ENCODE measurements around the gene AQP1.

AQP1 gene

GRCh38 chr7:30880125-30880720 is 31.4 kb upstream of the AQP1 start:
- H3K4me2 ChIP-seq (ENCODE audit: low read length) = no peak overlapping the region
- H3K9me3 ChIP-seq (ENCODE audit: control insufficient read depth, low read length) = no peaks in the 10 kb centered on the region
- no peaks in the 10 kb centered on the region for H3K36me3 ChIP-seq (ENCODE audit: control insufficient read depth, insufficient read depth, low read length)
- no peaks in the 10 kb centered on the region for H3K4me1 ChIP-seq
- H3K79me2 ChIP-seq = no peaks in the 10 kb centered on the region
- H3K9ac ChIP-seq = no peak overlapping the region
- no peak overlapping the region for H2AFZ ChIP-seq
- no peak overlapping the region for H3K27ac ChIP-seq
- no peak overlapping the region for H3K4me3 ChIP-seq (ENCODE audit: low read depth, low read length)
- H3K27me3 ChIP-seq (ENCODE audit: control insufficient read depth, insufficient read depth, low read length) = no peaks in the 10 kb centered on the region
- TF ChIP-seq, protein P1, sequence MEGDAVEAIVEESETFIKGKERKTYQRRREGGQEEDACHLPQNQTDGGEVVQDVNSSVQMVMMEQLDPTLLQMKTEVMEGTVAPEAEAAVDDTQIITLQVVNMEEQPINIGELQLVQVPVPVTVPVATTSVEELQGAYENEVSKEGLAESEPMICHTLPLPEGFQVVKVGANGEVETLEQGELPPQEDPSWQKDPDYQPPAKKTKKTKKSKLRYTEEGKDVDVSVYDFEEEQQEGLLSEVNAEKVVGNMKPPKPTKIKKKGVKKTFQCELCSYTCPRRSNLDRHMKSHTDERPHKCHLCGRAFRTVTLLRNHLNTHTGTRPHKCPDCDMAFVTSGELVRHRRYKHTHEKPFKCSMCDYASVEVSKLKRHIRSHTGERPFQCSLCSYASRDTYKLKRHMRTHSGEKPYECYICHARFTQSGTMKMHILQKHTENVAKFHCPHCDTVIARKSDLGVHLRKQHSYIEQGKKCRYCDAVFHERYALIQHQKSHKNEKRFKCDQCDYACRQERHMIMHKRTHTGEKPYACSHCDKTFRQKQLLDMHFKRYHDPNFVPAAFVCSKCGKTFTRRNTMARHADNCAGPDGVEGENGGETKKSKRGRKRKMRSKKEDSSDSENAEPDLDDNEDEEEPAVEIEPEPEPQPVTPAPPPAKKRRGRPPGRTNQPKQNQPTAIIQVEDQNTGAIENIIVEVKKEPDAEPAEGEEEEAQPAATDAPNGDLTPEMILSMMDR (IDR thresholded peaks at IDR 0.05) = no peak

DNA sequence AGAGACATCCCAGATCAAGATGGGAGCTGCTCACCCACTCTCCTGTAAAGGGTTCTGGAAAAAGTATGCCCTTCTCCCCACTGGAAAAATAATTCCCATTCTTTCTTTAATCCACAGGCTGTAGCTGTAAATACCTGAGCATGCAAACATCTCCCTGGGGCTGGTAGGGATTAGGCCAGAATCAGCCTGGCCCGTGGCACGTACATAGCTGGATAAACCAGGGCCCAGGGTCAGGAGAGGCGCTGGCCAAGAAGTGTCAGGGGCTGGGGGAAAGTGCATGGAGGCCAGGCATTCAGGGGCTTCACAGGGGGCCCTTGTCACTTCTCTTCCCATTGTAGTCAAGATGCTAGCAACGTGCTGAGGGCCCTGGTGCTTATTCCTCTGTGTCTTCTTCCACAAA is 30.7 kb upstream of the AQP1 start:
- no peak overlapping the region for H2AFZ ChIP-seq
- no peaks in the 10 kb centered on the region for H3K4me1 ChIP-seq
- H3K36me3 ChIP-seq (ENCODE audit: control insufficient read depth, insufficient read depth, low read length) = no peaks in the 10 kb centered on the region
- H3K27ac ChIP-seq = no peak overlapping the region
- no peak overlapping the region for H3K9ac ChIP-seq
- TF ChIP-seq, protein P1 (IDR thresholded peaks at IDR 0.05) = no peak
- H3K27me3 ChIP-seq (ENCODE audit: control insufficient read depth, insufficient read depth, low read length) = no peaks in the 10 kb centered on the region
- no peak overlapping the region for H3K4me3 ChIP-seq (ENCODE audit: low read depth, low read length)
- H3K9me3 ChIP-seq (ENCODE audit: control insufficient read depth, low read length) = no peaks in the 10 kb centered on the region
- H3K79me2 ChIP-seq = no peaks in the 10 kb centered on the region
- no peak overlapping the region for H3K4me2 ChIP-seq (ENCODE audit: low read length)

DNA sequence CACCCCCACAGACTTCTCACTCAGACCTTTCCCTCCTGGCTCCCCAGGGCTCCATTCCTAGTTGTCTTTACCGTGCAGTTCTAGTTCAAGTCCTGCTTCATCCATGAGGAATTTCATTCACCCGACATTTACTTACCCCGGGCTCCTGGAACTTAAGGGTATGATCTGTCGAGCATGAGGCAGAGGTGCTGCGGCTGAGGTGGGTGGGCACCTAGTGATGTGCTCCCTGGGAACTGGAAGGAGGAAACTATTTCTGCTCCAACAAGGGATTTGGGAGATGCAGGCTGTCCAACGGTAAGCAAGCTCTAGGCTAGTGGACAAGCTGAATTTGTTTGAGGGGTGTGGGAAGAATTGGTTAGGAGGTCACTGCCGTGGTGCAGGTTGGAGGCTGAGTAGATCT is 30.2 kb upstream of the AQP1 start:
- H3K4me3 ChIP-seq (ENCODE audit: low read depth, low read length) = no peak overlapping the region
- H2AFZ ChIP-seq = no peak overlapping the region
- no peak overlapping the region for H3K4me2 ChIP-seq (ENCODE audit: low read length)
- no peaks in the 10 kb centered on the region for H3K27me3 ChIP-seq (ENCODE audit: control insufficient read depth, insufficient read depth, low read length)
- no peak overlapping the region for H3K27ac ChIP-seq
- H3K4me1 ChIP-seq = no peaks in the 10 kb centered on the region
- no peak overlapping the region for H3K9ac ChIP-seq
- H3K9me3 ChIP-seq (ENCODE audit: control insufficient read depth, low read length) = no peaks in the 10 kb centered on the region
- TF ChIP-seq, protein P1 (IDR thresholded peaks at IDR 0.05) = no peak
- no peaks in the 10 kb centered on the region for H3K79me2 ChIP-seq
- no peaks in the 10 kb centered on the region for H3K36me3 ChIP-seq (ENCODE audit: control insufficient read depth, insufficient read depth, low read length)

GRCh38 chr7:30884881-30885280 is 26.8 kb upstream of the AQP1 start:
- no peaks in the 10 kb centered on the region for H3K4me1 ChIP-seq
- H3K36me3 ChIP-seq (ENCODE audit: control insufficient read depth, insufficient read depth, low read length) = no peaks in the 10 kb centered on the region
- H3K4me2 ChIP-seq (ENCODE audit: low read length) = no peak overlapping the region
- no peaks in the 10 kb centered on the region for H3K79me2 ChIP-seq
- H3K4me3 ChIP-seq (ENCODE audit: low read depth, low read length) = no peak overlapping the region
- no peaks in the 10 kb centered on the region for H3K9me3 ChIP-seq (ENCODE audit: control insufficient read depth, low read length)
- TF ChIP-seq, protein P1 (IDR thresholded peaks at IDR 0.05) = no peak
- no peak overlapping the region for H3K27ac ChIP-seq
- no peaks in the 10 kb centered on the region for H3K27me3 ChIP-seq (ENCODE audit: control insufficient read depth, insufficient read depth, low read length)
- no peak overlapping the region for H3K9ac ChIP-seq
- H2AFZ ChIP-seq = no peak overlapping the region

- Histone ChIP-seq H3K27ac (no peak overlapping the region), H3K27me3 (ENCODE audit: control insufficient read depth, insufficient read depth, low read length) (no peaks in the 10 kb centered on the region), H3K4me2 (ENCODE audit: low read length) (no peak overlapping the region), H3K79me2 (no peaks in the 10 kb centered on the region), H3K4me3 (ENCODE audit: low read depth, low read length) (no peak overlapping the region), H3K36me3 (ENCODE audit: control insufficient read depth, insufficient read depth, low read length) (no peaks in the 10 kb centered on the region), H3K9ac (no peak overlapping the region), H2AFZ (no peak overlapping the region), H3K9me3 (ENCODE audit: control insufficient read depth, low read length) (no peaks in the 10 kb centered on the region), H3K4me1 (no peaks in the 10 kb centered on the region)
- TF ChIP-seq, protein P1 (IDR thresholded peaks at IDR 0.05) = no peak
Observed at GRCh38 chr7:30886608-30887011, 25.0 kb upstream of the AQP1 start.
